Sigmoid colon (tissue), 4 donors: ENCODE measurements around the gene ST8SIA1.

ENCODE experiments used
- POLR2AphosphoS5 ChIP-seq, 4 donors: sonication (generic); formaldehyde crosslinking; IDR thresholded peaks; one replicate each; pipeline ENCODE4 v1.6.1; 2017; ENCODE audit warnings: antibody characterized with exemption in 4 of 4
- TF ChIP-seq, protein P1 (sequence below), 4 experiments: fragments of 450-650 bp in 3 of 4; fragments of 200-600 bp in 1 of 4; IDR thresholded peaks; one replicate each; pipeline ENCODE4 v1.5.1; 2016 to 2019; ENCODE audit warnings: antibody characterized with exemption in 4 of 4, mild to moderate bottlenecking in 3 of 4, moderate library complexity in 2 of 4

DNA sequence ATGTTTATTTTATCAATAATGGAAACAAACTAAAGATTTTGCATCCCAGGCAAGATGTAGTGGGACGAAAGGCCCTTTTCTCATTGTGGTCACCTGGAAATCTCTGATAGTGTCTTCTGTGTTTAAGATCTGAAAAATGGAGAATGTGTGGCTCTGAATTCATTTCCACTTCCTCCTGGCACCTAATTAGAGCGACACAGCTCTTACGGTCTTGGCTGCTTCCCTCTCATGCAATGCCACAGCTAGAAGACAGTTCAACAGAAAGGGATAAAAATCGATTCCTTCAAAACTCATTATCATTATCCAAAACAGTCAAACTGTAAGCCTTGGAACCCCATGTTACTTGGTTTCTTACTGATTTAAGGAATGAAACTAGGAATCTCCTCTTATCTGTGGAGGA is 9.3 kb downstream of the ST8SIA1 start:
- TF ChIP-seq, protein P1, sequence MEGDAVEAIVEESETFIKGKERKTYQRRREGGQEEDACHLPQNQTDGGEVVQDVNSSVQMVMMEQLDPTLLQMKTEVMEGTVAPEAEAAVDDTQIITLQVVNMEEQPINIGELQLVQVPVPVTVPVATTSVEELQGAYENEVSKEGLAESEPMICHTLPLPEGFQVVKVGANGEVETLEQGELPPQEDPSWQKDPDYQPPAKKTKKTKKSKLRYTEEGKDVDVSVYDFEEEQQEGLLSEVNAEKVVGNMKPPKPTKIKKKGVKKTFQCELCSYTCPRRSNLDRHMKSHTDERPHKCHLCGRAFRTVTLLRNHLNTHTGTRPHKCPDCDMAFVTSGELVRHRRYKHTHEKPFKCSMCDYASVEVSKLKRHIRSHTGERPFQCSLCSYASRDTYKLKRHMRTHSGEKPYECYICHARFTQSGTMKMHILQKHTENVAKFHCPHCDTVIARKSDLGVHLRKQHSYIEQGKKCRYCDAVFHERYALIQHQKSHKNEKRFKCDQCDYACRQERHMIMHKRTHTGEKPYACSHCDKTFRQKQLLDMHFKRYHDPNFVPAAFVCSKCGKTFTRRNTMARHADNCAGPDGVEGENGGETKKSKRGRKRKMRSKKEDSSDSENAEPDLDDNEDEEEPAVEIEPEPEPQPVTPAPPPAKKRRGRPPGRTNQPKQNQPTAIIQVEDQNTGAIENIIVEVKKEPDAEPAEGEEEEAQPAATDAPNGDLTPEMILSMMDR (IDR thresholded peaks at IDR 0.05), result no peak
- no peak for TF ChIP-seq POLR2AphosphoS5 (IDR thresholded peaks at IDR 0.05)
